Measurements from ENCODE around the gene SHISA5. TPM values are rescaled to one million over a fixed set of nuclear protein-coding genes. Genes with fewer than 3 reads are reported as not detected.

Gene SHISA5
- total RNA-seq, 4 donors from 2014 or later: 98.2 to 191 (median 122) TPM

DNA sequence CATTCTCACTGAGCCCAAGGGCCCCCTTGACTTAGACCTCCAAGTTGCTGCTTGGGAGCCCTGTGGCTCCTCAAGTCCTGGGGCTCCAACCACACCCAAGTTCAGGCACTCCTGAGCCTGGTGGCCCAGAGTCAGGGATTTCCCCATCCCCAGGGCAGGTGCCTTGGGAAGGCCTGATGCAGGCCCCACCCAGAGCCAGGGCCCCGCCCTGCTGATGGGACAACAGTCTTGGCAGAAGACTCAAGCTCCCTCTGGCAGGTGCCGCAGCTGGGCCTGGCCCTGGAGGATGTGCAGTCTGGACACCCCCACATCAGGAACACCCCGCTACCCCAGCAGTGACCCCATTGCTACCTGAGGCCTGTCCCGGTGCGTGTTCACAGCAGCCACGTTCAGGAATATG, 17.7 kb upstream of the SHISA5 start:
- no peak for ATAC-seq
- WGBS, 2 donors (ENCODE audit: low coverage in 1 of 2): no CpG with 5 or more reads among the region's 6 CpGs
- no peak for TF ChIP-seq POLR2AphosphoS5 (IDR thresholded peaks at IDR 0.05)
- no peak overlapping the region for H3K27ac ChIP-seq
- H3K4me3 ChIP-seq: no peak overlapping the region
- H3K9me3 ChIP-seq: no peaks in the 10 kb centered on the region
- H3K4me1 ChIP-seq: no peaks in the 10 kb centered on the region
- peaks cover 0 to 51% of the 10 kb centered on the region in 2 donors for H3K36me3 ChIP-seq
- H3K27me3 ChIP-seq: no peaks in the 10 kb centered on the region

DNA sequence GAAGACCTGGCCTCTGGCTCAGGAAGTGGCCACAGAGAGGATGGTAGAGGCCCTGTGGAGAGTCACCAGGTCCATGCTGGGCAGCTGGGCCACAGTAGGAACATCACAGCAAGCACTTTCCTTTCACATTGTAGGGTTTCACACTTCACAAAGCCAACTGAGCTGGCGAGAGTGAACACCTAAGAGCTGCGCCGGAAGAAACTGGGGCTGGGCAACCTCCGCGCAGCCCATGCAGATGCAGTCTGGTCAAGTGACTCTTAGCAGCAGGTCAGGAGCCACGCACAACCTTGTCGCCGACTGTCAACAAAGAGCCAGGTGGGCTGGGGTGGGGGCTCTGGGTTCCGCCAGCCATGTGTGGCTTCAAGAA, 15.3 kb upstream of the SHISA5 start:
- Histone ChIP-seq H3K27ac (no peak overlapping the region), H3K9me3 (no peaks in the 10 kb centered on the region), H3K27me3 (no peaks in the 10 kb centered on the region), H3K36me3 (peaks cover 0 to 36% of the 10 kb centered on the region in 2 donors), H3K4me1 (no peaks in the 10 kb centered on the region), H3K4me3 (no peak overlapping the region)
- TF ChIP-seq EP300 (IDR thresholded peaks at IDR 0.05) (no peak), POLR2AphosphoS5 (IDR thresholded peaks at IDR 0.05) (no peak), POLR2A (IDR thresholded peaks at IDR 0.05) (no peak)
- TF ChIP-seq, protein P1, sequence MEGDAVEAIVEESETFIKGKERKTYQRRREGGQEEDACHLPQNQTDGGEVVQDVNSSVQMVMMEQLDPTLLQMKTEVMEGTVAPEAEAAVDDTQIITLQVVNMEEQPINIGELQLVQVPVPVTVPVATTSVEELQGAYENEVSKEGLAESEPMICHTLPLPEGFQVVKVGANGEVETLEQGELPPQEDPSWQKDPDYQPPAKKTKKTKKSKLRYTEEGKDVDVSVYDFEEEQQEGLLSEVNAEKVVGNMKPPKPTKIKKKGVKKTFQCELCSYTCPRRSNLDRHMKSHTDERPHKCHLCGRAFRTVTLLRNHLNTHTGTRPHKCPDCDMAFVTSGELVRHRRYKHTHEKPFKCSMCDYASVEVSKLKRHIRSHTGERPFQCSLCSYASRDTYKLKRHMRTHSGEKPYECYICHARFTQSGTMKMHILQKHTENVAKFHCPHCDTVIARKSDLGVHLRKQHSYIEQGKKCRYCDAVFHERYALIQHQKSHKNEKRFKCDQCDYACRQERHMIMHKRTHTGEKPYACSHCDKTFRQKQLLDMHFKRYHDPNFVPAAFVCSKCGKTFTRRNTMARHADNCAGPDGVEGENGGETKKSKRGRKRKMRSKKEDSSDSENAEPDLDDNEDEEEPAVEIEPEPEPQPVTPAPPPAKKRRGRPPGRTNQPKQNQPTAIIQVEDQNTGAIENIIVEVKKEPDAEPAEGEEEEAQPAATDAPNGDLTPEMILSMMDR (IDR thresholded peaks at IDR 0.05): no peak
- no peak for ATAC-seq
- WGBS, 2 donors (ENCODE audit: low coverage in 1 of 2): 96% methylated on average over 4 of the region's 9 CpGs; no CpG with 5 or more reads in 1 of the 2 donors

DNA sequence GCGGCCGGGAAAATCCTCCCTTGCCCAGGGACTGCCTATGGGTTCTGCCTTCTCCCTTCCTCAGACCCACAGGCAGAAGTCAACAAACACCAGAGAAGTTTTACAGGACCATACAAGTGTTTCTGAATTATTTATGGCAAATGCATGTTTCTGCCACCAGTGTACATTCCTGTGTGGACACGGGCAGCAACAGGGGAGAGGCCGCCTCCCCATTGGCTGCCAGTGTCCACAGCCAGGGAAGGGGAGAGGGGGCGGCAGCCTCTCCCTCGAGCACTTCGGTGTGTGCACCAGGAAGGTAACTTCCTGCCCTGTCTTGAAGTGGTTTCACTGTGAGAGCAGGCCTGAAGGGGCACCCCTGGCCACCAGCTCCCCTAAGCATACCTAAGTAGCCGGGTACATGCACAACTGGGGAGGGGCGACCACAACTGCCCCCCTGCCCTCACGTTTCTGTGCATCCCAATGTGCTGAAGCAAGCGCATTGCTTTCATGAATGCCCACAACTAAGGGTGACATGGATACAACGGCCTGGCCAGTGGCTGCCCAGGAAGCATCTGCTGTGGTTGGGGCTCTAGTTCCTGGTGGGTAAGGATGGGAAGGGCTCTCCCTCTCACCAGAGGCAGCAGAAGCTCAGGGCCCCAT, 14.8 kb upstream of the SHISA5 start:
- no peaks in the 10 kb centered on the region for H3K27me3 ChIP-seq
- peaks cover 0 to 36% of the 10 kb centered on the region in 2 donors for H3K36me3 ChIP-seq
- no peak overlapping the region for H3K4me3 ChIP-seq
- no peak overlapping the region for H3K27ac ChIP-seq
- H3K9me3 ChIP-seq: no peaks in the 10 kb centered on the region
- no peak for ATAC-seq
- no peaks in the 10 kb centered on the region for H3K4me1 ChIP-seq
- TF ChIP-seq POLR2AphosphoS5 (IDR thresholded peaks at IDR 0.05): no peak
- TF ChIP-seq, protein P1 (IDR thresholded peaks at IDR 0.05): no peak
- no peak for TF ChIP-seq EP300 (IDR thresholded peaks at IDR 0.05)
- WGBS, 2 donors (ENCODE audit: low coverage in 1 of 2): 47 to 67% methylated on average over 1 to 3 of the region's 12 CpGs

DNA sequence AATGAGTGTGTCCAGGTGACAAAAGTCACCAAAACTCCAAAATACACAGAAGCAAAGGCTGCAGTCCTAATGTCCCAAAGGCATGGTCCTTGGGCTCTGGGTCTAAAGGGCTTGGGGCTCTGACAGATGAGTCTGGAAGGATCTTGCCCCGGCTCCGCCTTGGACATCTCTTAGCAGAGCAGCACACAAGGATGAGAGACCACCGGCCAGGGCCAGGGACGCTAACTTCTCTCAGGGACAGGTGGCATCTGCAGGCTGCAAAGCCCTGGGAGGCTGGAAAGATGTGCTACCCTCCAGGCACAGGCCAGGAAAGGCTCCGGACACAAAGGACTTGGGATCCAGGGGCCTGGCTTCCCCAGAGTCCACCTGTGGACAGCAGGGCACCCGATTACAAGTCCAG, 14.1 kb upstream of the SHISA5 start:
- no CpG with 5 or more reads among the region's 6 CpGs for WGBS, 2 donors (ENCODE audit: low coverage in 1 of 2)
- no peaks in the 10 kb centered on the region for H3K27me3 ChIP-seq
- TF ChIP-seq POLR2A (IDR thresholded peaks at IDR 0.05): no peak
- no peak for TF ChIP-seq EP300 (IDR thresholded peaks at IDR 0.05)
- TF ChIP-seq, protein P1 (IDR thresholded peaks at IDR 0.05): no peak
- no peak for TF ChIP-seq POLR2AphosphoS5 (IDR thresholded peaks at IDR 0.05)
- H3K27ac ChIP-seq: no peak overlapping the region
- ATAC-seq: no peak
- peaks cover 0 to 30% of the 10 kb centered on the region in 2 donors for H3K36me3 ChIP-seq
- no peaks in the 10 kb centered on the region for H3K4me1 ChIP-seq
- H3K9me3 ChIP-seq: no peaks in the 10 kb centered on the region
- no peak overlapping the region for H3K4me3 ChIP-seq

DNA sequence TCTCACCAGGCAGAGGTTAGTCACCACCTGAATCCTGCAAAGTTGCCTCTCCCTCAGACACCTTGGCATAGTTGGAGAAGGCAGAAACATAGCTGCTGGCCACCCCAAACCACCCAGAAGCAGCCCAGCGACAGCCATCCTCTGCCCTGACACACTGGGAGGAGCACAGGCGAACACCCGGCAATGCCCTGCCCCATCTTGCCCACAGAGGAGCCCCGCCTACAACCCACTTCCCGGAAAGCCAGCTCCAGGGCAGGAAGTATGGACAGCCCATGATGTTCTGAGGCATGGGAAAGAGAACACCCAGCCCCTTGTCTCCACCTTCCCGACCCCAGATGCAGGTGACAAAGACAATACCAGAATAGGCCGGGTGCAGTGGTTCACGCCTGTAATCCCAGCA, 12.6 kb upstream of the SHISA5 start:
- 70% methylated on average over 2 of the region's 8 CpGs; no CpG with 5 or more reads in 1 of the 2 donors for WGBS, 2 donors (ENCODE audit: low coverage in 1 of 2)
- H3K36me3 ChIP-seq: peaks cover 0 to 18% of the 10 kb centered on the region in 2 donors
- no peaks in the 10 kb centered on the region for H3K4me1 ChIP-seq
- TF ChIP-seq, protein P1 (IDR thresholded peaks at IDR 0.05): no peak
- TF ChIP-seq POLR2A (IDR thresholded peaks at IDR 0.05) (no peak), POLR2AphosphoS5 (IDR thresholded peaks at IDR 0.05) (no peak), EP300 (IDR thresholded peaks at IDR 0.05) (no peak)
- H3K27ac ChIP-seq: no peak overlapping the region
- no peaks in the 10 kb centered on the region for H3K27me3 ChIP-seq
- no peak for ATAC-seq
- H3K4me3 ChIP-seq: no peak overlapping the region
- no peaks in the 10 kb centered on the region for H3K9me3 ChIP-seq
